ENCODE data around the gene KCP.

The KCP gene

GRCh38 chr7:128931965-128932861 is 21.7 kb upstream of the KCP start:
- no peak overlapping the region for H3K4me3 ChIP-seq (ENCODE audit: insufficient read depth, low read depth, low read length, poor library complexity, severe bottlenecking)
- H3K9me3 ChIP-seq (ENCODE audit: control insufficient read depth, low read length): no peaks in the 10 kb centered on the region
- no peaks in the 10 kb centered on the region for H3K36me3 ChIP-seq (ENCODE audit: control insufficient read depth, insufficient read depth, low read length)
- no peak for DNase-seq
- H3K27ac ChIP-seq (ENCODE audit: insufficient read depth, low read length, poor library complexity, severe bottlenecking): no peak overlapping the region
- H3K4me1 ChIP-seq (ENCODE audit: control insufficient read depth, insufficient read depth, low read length, poor library complexity, severe bottlenecking): peaks cover 16% of the 10 kb centered on the region
- no peaks in the 10 kb centered on the region for H3K27me3 ChIP-seq (replicated peaks; ENCODE audit: control insufficient read depth, insufficient read depth, low read length, poor library complexity, severe bottlenecking)

GRCh38 chr7:128931190-128931798 is 20.8 kb upstream of the KCP start:
- no peak for DNase-seq
- Histone ChIP-seq H3K9me3 (ENCODE audit: control insufficient read depth, low read length) (no peaks in the 10 kb centered on the region), H3K4me1 (ENCODE audit: control insufficient read depth, insufficient read depth, low read length, poor library complexity, severe bottlenecking) (peaks cover 16% of the 10 kb centered on the region), H3K4me3 (ENCODE audit: insufficient read depth, low read depth, low read length, poor library complexity, severe bottlenecking) (no peak overlapping the region), H3K27ac (ENCODE audit: insufficient read depth, low read length, poor library complexity, severe bottlenecking) (no peak overlapping the region), H3K36me3 (ENCODE audit: control insufficient read depth, insufficient read depth, low read length) (no peaks in the 10 kb centered on the region), H3K27me3 (replicated peaks; ENCODE audit: control insufficient read depth, insufficient read depth, low read length, poor library complexity, severe bottlenecking) (no peaks in the 10 kb centered on the region)

- Histone ChIP-seq H3K4me1 (ENCODE audit: control insufficient read depth, insufficient read depth, low read length, poor library complexity, severe bottlenecking) (peaks cover 16% of the 10 kb centered on the region), H3K27me3 (replicated peaks; ENCODE audit: control insufficient read depth, insufficient read depth, low read length, poor library complexity, severe bottlenecking) (no peaks in the 10 kb centered on the region), H3K9me3 (ENCODE audit: control insufficient read depth, low read length) (no peaks in the 10 kb centered on the region), H3K27ac (ENCODE audit: insufficient read depth, low read length, poor library complexity, severe bottlenecking) (no peak overlapping the region), H3K36me3 (ENCODE audit: control insufficient read depth, insufficient read depth, low read length) (no peaks in the 10 kb centered on the region), H3K4me3 (ENCODE audit: insufficient read depth, low read depth, low read length, poor library complexity, severe bottlenecking) (no peak overlapping the region)
- no peak for DNase-seq
Observed at GRCh38 chr7:128928882-128929788, 18.6 kb upstream of the KCP start.

GRCh38 chr7:128928159-128928813 is 17.8 kb upstream of the KCP start:
- no peak for DNase-seq
- Histone ChIP-seq H3K36me3 (ENCODE audit: control insufficient read depth, insufficient read depth, low read length) (no peaks in the 10 kb centered on the region), H3K27me3 (replicated peaks; ENCODE audit: control insufficient read depth, insufficient read depth, low read length, poor library complexity, severe bottlenecking) (no peaks in the 10 kb centered on the region), H3K4me1 (ENCODE audit: control insufficient read depth, insufficient read depth, low read length, poor library complexity, severe bottlenecking) (peaks cover 10% of the 10 kb centered on the region), H3K9me3 (ENCODE audit: control insufficient read depth, low read length) (no peaks in the 10 kb centered on the region), H3K4me3 (ENCODE audit: insufficient read depth, low read depth, low read length, poor library complexity, severe bottlenecking) (no peak overlapping the region), H3K27ac (ENCODE audit: insufficient read depth, low read length, poor library complexity, severe bottlenecking) (no peak overlapping the region)

- no peak for DNase-seq
- Histone ChIP-seq H3K27ac (ENCODE audit: insufficient read depth, low read length, poor library complexity, severe bottlenecking) (no peak overlapping the region), H3K4me3 (ENCODE audit: insufficient read depth, low read depth, low read length, poor library complexity, severe bottlenecking) (no peak overlapping the region), H3K27me3 (replicated peaks; ENCODE audit: control insufficient read depth, insufficient read depth, low read length, poor library complexity, severe bottlenecking) (no peaks in the 10 kb centered on the region), H3K36me3 (ENCODE audit: control insufficient read depth, insufficient read depth, low read length) (no peaks in the 10 kb centered on the region), H3K9me3 (ENCODE audit: control insufficient read depth, low read length) (no peaks in the 10 kb centered on the region), H3K4me1 (ENCODE audit: control insufficient read depth, insufficient read depth, low read length, poor library complexity, severe bottlenecking) (no peaks in the 10 kb centered on the region)
Observed at GRCh38 chr7:128924707-128925588, 14.4 kb upstream of the KCP start.

- H3K4me3 ChIP-seq (ENCODE audit: insufficient read depth, low read depth, low read length, poor library complexity, severe bottlenecking): no peak overlapping the region
- H3K9me3 ChIP-seq (ENCODE audit: control insufficient read depth, low read length): no peaks in the 10 kb centered on the region
- DNase-seq: no peak
- no peaks in the 10 kb centered on the region for H3K4me1 ChIP-seq (ENCODE audit: control insufficient read depth, insufficient read depth, low read length, poor library complexity, severe bottlenecking)
- H3K27me3 ChIP-seq (replicated peaks; ENCODE audit: control insufficient read depth, insufficient read depth, low read length, poor library complexity, severe bottlenecking): no peaks in the 10 kb centered on the region
- H3K36me3 ChIP-seq (ENCODE audit: control insufficient read depth, insufficient read depth, low read length): no peaks in the 10 kb centered on the region
- no peak overlapping the region for H3K27ac ChIP-seq (ENCODE audit: insufficient read depth, low read length, poor library complexity, severe bottlenecking)
Observed at GRCh38 chr7:128923411-128923800, 12.9 kb upstream of the KCP start.

GRCh38 chr7:128922496-128923410 is 12.2 kb upstream of the KCP start:
- no peak for DNase-seq
- no peaks in the 10 kb centered on the region for H3K4me1 ChIP-seq (ENCODE audit: control insufficient read depth, insufficient read depth, low read length, poor library complexity, severe bottlenecking)
- no peak overlapping the region for H3K4me3 ChIP-seq (ENCODE audit: insufficient read depth, low read depth, low read length, poor library complexity, severe bottlenecking)
- no peak overlapping the region for H3K27ac ChIP-seq (ENCODE audit: insufficient read depth, low read length, poor library complexity, severe bottlenecking)
- no peaks in the 10 kb centered on the region for H3K36me3 ChIP-seq (ENCODE audit: control insufficient read depth, insufficient read depth, low read length)
- H3K9me3 ChIP-seq (ENCODE audit: control insufficient read depth, low read length): no peaks in the 10 kb centered on the region
- no peaks in the 10 kb centered on the region for H3K27me3 ChIP-seq (replicated peaks; ENCODE audit: control insufficient read depth, insufficient read depth, low read length, poor library complexity, severe bottlenecking)

- DNase-seq: no peak
- H3K9me3 ChIP-seq (ENCODE audit: control insufficient read depth, low read length): no peaks in the 10 kb centered on the region
- H3K27ac ChIP-seq (ENCODE audit: insufficient read depth, low read length, poor library complexity, severe bottlenecking): no peak overlapping the region
- no peaks in the 10 kb centered on the region for H3K27me3 ChIP-seq (replicated peaks; ENCODE audit: control insufficient read depth, insufficient read depth, low read length, poor library complexity, severe bottlenecking)
- H3K4me3 ChIP-seq (ENCODE audit: insufficient read depth, low read depth, low read length, poor library complexity, severe bottlenecking): no peak overlapping the region
- no peaks in the 10 kb centered on the region for H3K4me1 ChIP-seq (ENCODE audit: control insufficient read depth, insufficient read depth, low read length, poor library complexity, severe bottlenecking)
- no peaks in the 10 kb centered on the region for H3K36me3 ChIP-seq (ENCODE audit: control insufficient read depth, insufficient read depth, low read length)
Observed at GRCh38 chr7:128921866-128922440, 11.4 kb upstream of the KCP start.
